GM18505 (cell line): ENCODE results near the gene DOCK7.

Experiments used
- ATAC-seq: cut with Tn5 transposase; IDR thresholded peaks from one replicate; pipeline ENCODE4 v1.9.1; 2021; ENCODE audit not compliant: unreplicated experiment
- POLR2A ChIP-seq: IDR thresholded peaks from 4 replicates; pipeline ENCODE4 v1.6.1; 2011; ENCODE audit warnings: borderline replicate concordance; ENCODE audit not compliant: insufficient read depth, insufficient read length; ENCODE audit errors: extremely low read depth

The DOCK7 gene

DNA sequence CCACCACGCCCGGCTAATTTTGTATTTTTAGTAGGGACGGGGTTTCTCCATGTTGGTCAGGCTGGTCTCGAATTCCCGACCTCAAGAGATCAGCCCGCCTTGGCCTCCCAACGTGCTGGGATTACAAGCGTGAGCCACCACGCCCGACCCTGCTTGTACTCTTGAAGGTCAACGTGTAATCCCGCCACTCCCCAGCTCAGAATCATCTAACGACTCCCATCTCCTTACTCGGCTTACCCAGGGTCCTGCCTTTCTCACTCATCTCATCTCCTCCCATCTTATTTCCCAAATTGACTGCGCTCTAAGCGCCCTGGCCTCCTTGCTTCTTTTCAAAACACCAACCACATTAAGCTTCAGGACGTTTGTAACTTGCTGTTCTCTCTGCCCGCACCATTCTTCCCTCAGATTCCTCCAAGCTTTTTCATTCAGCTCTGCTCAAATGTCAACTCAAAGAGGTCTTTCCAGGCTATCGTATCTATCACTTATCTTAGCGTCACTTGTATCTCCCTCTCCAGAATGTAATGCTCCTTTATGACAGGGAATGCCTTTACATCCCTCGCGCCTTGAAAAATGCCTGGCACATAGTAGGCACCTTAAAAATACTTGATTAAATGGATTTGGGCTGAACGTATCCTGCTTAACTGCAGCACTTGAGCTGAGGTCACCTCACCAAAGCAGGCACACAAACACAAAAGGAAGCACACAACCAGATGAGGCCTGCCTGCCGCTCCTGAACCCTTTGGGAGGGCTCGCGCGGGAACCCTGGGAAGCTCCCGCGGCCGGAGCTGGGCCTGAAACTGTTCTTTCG, 252.8 kb downstream of the DOCK7 start:
- no peak for ATAC-seq
- TF ChIP-seq POLR2A = no peak

DNA sequence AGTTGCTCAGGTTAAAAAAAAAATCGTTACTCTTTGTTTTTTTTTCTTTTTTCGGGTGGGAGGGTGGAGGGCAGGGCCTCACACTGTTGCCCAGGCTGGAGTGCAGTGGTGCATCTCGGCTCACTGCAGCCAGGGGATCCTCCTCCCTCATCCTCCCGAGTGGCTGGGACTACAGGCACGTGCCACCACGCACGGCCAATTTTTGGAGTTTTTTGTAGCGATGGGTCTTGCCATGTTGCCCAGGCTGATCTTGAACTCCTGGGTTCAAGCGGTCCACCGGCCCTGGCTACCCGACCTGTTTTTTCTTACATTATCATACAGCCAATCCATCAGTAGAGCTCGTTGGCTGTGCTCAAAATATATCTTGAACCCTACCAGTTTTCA, 253.6 kb downstream of the DOCK7 start:
- no peak for ATAC-seq
- no peak for TF ChIP-seq POLR2A

DNA sequence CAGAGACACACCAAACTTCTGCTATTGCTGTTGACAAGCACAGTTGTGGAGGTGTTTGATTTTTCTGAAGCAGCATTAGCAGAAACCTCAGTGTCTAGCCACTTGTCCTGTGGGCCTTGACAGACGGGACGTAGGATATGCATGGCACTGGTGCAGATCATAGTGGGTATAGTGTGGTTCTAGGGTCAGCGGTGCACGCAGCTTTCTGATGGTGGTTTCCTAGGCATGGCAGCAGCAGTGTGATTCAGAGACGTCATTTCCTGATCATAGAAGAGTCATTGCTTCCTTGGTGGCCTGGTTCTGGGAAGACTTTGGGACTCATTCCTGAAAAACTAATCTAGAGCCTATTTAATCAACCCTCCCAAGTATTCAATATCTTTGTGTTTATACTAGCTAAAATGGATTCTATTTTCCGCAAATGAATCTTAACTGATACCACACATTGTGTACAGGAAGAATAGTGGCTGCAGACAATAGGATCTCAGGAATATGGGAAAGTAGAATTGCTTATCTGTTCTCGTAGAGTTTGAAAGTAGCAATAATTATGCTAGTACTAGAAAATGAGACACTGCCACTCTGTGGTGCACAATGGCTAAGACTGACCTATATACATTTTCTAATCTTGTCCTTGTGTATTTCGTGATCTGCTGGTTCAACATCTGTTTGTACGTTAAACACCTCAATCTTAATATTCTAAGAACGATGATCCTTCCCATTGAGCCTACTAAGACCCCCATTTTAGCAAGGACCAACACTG, 254.1 kb downstream of the DOCK7 start:
- no peak for TF ChIP-seq POLR2A
- ATAC-seq = no peak

DNA sequence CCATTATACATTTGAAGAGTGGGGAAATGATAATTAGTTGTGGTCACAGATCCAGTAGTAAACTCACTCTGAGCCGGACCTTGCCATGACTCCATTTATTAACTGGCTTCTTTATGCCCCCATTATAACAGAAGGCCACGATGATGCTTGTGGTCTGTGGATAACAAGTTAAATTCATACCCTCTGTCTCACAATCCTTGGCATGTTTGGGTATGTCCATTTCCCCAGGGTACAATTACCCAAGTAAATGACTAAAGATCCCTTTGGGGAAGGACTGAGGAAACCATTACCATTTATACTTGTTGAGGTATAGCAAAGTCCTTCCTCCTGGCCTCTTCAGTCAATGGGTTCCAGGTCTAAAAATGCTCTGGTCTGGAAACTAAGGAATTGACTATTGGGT, 258.6 kb downstream of the DOCK7 start:
- no peak for TF ChIP-seq POLR2A
- no peak for ATAC-seq

DNA sequence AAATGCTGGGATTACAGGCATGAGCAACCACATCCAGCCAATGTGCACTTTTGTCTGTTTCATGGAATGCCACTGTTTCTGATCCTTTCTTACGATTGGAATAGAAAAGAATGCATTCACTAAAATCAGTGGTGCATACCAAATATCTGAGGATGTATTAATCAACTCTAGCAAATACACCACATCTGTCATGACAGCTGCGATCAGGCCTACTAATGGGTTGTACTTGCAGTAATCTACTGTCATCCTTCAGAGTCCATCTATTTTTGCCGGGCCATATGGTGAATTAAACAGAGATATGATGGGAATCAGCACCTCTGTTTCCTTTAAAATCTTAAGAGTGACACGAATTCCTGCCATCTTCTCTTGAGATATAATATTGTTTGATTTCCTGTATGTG, 259.8 kb downstream of the DOCK7 start:
- no peak for TF ChIP-seq POLR2A
- ATAC-seq = no peak

DNA sequence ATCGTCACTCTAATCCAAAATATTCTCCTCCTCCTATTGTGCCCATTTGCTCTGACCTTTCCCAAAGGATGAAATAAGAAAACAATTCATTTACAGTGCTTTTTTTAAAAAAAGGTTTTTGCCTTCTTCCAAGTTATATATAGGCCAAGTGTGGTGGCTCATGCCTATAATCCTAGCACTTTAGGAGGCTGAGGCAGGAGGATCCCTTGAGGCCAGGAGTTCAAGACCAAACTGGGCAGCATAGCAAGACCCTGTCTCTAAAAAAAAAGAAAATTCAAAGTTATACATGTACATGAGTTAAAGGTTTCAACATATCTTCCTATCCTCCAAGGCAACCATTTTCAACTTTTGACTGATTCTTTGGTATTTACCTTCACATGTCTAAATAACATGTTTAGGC, 261.4 kb downstream of the DOCK7 start:
- TF ChIP-seq POLR2A = no peak
- no peak for ATAC-seq

DNA sequence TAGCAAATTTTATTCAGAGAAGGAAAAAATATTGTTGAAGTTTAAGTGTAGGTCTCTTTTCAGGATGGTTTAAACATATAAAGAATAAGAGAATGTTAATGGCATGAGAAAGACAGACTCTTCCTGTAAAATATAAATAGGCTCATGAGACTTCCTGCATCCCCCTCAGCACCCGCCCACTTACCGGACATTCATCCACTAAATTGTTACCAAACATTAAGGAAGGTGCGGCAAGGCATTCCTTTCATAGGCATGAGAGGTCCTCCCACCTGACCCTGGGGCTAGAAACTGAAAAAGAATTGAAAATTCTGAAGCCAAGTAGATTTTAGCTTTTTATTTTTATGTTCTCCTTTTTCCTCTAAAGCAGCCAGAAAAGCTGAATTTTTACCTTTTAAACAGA, 261.9 kb downstream of the DOCK7 start:
- no peak for ATAC-seq
- no peak for TF ChIP-seq POLR2A

DNA sequence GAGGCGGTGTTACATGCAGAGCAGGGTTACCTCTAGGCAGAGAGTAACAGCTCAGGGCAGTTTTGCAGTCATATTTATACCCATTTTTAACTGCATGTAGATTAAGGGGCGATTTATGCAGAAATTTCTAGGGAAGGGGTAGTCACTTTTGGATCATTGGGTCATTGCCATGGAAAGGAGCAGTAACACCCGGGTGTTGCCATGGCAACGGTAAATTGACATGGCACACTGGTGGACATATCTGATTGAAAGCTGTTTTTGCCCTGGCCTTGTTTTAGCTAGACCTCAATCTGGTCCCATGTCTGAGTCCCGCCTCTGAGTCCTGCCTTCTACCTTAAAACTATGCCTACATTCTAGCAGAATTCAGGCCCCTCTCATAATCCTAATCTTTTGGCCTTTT, 263.1 kb downstream of the DOCK7 start:
- no peak for ATAC-seq
- TF ChIP-seq POLR2A = no peak

DNA sequence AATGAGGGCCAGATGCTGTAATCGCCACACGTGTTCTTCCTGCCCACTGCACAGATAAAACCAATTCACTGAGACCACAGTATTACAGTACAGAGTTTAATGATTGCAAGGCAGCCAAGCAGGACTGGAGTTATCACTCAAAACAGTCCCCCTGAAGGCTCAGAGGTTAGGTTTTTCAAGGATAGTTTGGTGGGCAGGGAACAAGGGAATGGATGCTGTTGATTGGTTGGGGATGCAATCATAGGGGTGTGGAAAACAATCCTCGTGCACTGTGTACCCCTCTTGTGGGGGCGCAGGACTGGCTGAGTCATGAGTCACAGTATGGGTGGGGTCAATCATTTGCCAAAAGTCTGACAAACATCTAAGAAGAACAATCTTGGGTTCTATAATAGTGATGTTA, 263.8 kb downstream of the DOCK7 start:
- no peak for ATAC-seq
- TF ChIP-seq POLR2A = no peak

DNA sequence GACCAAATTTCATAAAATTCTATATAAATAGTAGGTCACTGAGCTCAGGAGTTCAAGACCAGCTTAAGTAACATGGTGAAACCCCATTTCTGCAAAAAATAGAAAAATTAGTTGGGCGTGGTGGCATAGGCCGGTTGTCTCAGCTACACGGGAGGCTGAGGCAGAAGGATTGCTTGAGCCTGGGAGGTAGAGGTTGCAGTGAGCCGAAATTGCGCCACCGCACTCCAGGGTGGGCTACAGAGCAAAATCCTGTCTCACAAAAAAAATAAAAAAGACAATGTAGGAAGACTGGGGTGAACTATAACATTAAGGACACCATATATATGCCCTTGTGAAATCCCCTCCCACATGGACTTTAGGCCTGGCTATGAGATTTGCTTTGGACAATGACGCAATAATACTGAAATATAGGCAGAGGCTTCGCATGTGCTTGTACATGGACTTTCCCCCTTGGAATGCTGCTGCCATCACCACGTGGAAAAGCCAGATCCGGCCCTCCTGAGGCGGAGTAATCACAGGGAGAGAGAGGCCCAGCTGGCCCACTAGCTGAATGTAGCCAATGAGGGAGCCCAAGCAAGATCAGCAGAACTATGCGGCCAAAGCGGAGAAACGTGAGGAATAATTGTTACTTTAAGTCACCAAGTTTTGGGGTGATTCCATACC, 264.5 kb downstream of the DOCK7 start:
- ATAC-seq = no peak
- no peak for TF ChIP-seq POLR2A

DNA sequence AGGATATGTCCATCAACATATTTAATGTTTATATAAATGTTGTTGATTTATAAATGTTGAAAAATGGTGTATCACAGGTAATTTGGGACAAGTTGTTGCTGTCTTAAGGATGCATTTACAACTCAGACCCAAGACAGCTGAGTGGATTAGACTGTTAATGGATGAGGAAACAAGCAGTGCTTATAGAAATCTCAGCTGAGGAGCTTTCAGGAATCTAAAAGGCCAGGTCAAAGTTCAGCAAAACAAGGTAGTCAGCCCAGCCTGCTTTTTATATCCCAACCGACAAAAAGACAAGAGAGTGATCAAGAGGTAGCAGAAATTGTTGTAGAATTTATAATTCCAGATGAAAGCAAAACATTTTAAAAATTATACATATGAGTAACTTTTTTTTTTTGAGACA, 268.0 kb downstream of the DOCK7 start:
- no peak for ATAC-seq
- no peak for TF ChIP-seq POLR2A

DNA sequence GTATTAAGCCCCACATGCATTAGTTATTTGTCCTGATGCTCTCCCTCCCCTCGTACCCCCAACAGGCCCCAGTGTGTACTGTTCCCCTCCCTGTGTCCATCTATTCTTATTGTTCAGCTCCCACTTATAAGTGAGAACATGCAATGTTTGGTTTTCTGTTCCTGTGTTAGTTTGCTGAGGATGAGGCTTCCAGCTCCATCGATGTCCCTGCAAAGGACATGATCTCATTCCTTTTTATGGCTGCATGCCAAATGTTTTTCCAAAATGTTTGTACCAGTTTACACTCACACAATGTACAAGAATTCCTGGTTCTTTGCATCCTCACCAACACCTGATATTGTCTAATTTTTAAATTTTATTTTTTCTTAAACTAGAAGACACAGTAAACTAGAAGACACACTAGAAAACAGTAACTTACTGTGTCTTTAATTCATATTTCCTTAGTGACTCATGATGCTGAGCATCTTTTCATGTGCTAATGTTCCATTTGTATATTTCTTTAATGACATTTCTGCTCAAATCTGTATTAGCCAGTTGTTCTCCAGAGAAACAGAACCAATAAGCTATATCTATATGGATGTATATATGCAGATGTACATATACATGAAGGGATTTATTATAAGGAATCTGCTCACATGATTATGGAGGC, 270.7 kb downstream of the DOCK7 start:
- ATAC-seq = no peak

DNA sequence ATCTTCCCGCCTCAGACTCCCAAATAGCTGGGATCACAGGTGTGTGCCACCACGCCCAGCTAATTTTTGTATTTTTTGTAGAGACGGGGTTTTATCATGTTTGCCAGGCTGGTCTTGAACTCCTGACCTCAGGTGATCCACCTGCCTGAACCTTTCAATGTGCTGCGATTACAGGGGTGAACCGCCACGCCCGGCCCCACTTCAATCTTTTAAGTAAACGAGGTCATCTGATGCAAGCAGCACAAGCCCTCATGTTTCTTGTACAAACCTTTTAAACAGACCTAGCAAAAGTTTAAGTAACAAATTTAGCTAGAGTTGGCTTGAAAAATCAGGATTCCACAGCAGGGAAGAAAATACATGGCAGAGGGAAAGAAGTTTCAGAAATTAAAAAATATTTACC, 272.5 kb downstream of the DOCK7 start:
- no peak for TF ChIP-seq POLR2A
- ATAC-seq = no peak

More for the DNA sequence above, 270.7 kb downstream of the DOCK7 start:
- TF ChIP-seq POLR2A = no peak

DNA sequence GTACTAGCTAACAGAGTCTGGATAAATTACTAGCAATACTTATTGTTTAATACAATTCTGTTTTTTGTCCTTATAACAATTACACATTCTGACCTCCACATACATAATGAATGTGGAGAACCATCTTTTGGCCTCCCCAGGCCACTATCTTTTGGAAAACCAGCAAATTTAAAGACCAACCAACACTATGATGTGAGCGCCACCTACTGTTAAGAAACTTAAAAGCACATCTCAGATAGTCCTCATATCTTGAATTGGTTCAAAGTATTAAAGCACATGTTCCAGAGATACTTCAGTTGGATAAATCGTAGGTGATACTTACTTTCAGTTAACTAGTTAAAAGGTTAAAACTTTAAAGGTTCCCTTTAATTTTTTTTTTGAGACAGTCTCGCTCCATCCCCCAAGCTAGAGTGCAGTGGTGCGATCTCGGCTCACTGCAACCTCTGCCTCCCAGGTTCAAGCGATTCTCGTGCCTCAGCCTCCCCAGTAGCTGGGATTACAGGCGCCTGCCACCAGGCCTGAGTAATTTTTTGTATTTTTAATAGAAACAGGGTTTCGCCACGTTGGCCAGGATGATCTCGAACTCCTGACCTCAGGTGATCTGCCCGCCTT, 280.7 kb downstream of the DOCK7 start:
- no peak for ATAC-seq
- no peak for TF ChIP-seq POLR2A

DNA sequence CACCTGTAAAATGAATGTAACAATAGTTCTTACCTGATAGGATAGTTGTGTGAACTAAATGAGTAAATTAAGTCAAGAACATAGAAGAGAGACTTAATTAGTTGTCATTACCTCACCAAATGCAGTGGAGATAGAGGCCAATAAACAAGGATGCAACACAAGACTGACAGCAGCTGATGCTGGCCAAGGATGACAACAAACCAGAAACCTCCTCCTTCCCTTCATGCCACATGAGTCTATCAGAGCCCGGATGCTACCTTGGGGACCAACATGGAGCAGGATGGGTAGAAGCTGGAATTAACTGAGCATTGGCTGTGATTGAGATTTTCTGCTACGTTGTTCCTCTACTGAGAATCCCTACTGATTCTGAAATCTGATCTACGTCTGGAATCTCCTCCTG, 281.6 kb downstream of the DOCK7 start:
- ATAC-seq = no peak
- no peak for TF ChIP-seq POLR2A
